Activated effector memory CD4-positive, alpha-beta T cell treated with anti-CD3 and anti-CD28 coated beads, Interleukin-2, amount 50 U/mL, for 16 hours (primary cell): ENCODE results near the gene USF3.

Source experiments
- DNase-seq: peaks from one replicate; pipeline ENCODE4 v3.0.0-alpha.2; 2020

The USF3 gene

DNA sequence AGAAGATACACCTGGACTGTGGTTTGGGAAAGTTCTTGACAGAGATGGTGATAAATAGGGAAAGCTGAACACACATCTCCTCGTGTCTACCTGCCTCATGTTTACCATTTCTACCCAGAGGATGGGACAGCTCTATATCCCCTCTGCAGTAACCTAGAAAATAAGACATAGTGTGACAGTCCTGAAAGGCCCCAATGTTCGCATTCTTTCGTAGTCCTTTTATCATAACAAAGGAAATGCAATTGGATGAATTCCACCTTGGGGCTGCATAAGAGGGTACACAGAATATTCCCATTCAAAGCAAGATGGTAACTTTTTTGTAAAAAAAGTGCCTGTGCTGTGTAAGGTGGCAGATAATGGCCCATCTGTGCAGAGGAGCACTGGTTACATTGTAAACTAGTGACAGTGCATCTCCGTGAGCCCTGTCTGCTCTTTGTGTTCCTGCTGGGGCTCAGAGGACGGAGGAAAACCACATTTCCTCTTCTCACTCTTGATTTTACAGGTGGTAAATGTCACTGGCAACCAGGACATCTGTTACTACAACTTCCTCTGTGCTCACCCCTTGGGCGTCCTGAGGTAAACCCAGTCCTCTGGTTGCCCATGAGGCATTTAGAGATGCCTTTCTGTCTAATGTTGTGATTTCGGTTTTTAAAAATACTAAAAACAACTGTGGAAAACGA, 89.8 kb downstream of the USF3 start:
- DNase-seq = peak; percentile 65

DNA sequence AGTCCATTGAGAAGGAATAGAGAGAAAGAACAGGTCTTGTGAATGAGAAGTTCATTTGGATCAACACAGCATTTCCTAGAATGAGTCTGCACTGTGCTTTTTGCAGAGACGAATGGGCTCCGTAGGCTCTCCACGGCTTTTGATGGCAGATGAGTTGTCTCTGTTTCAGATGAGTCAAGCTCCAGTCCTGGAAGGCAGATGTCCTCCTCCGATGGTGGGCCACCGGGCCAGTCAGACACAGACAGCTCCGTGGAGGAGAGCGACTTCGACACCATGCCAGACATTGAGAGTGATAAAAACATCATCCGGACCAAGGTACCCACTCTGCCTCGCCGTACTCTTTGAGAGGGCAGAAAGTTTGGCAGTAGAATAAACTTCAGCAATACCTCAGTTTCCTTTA, 93.6 kb downstream of the USF3 start:
- no peak for DNase-seq

GRCh38 chr3:113602256-113602655, 94.2 kb downstream of the USF3 start:
- DNase-seq = no peak

- DNase-seq = no peak
Measured at GRCh38 chr3:113601240-113601639, 95.2 kb downstream of the USF3 start.

GRCh38 chr3:113600418-113601182, 95.8 kb downstream of the USF3 start:
- DNase-seq = no peak
